ENCODE results near the gene NTNG1.

DNA sequence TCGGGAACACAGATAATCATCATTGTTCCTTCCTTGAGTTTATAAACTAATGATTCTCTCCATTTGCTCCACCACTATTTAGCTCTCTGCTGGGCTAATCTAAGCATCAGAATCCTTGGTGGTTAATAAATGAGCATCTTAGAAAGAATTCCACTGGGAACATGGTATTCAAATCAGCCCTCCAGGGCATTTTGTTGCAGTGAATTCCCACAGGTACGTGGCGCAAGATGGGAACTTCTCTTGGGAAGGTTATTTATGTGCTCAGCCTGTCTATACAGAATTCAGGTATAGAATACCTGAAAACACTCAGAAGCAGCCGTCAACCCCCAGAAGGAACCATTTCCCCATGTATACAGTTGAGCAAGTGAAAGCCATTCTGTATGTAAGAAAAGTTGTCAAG lies 131.5 kb downstream of the NTNG1 start:
- TF ChIP-seq CTCF (IDR thresholded peaks at IDR 0.05) (no peak), POLR2A (IDR thresholded peaks at IDR 0.05) (no peak)
